HepG2 (cell line): ENCODE measurements around the gene CCDC18. TPM values are rescaled to one million over a fixed set of nuclear protein-coding genes. Genes with fewer than 3 reads are reported as not detected.
A peak's percentile ranks its signal among the peaks of the same experiment; 100 is the strongest.

Source experiments
- ARID5B ChIP-seq: IDR thresholded peaks from 2 replicates; pipeline ENCODE4 v1.4.0; 2020; ENCODE audit warnings: mild to moderate bottlenecking, missing genetic modification reagents
- ATM ChIP-seq: fragments of 450-650 bp; IDR thresholded peaks from 2 replicates; pipeline ENCODE4 v1.7.1; 2017; ENCODE audit warnings: mild to moderate bottlenecking, borderline replicate concordance
- BCL6 ChIP-seq: IDR thresholded peaks from 2 replicates; pipeline ENCODE4 v1.6.1; 2016; ENCODE audit warnings: missing genetic modification reagents, missing compliant biosample characterization
- BRCA1 ChIP-seq: sonication (generic); formaldehyde crosslinking; IDR thresholded peaks from 2 replicates; pipeline ENCODE4 v1.4.0; 2020; ENCODE audit warnings: missing genetic modification reagents
- CREB3 ChIP-seq: sonication (generic); formaldehyde crosslinking; IDR thresholded peaks from 2 replicates; pipeline ENCODE4 v1.5.0; 2020; ENCODE audit warnings: missing genetic modification reagents
- CREM ChIP-seq, 2 experiments: sonication (generic) in 1 of 2; formaldehyde crosslinking in 1 of 2; IDR thresholded peaks; 2 replicates each; pipeline versions ENCODE4 v1.4.0 to v1.6.1; 2016 to 2020; ENCODE audit warnings: antibody characterized with exemption in 1 of 2, mild to moderate bottlenecking in 1 of 2, missing genetic modification reagents in 1 of 2
- FOSL2 ChIP-seq: sonication (generic); formaldehyde crosslinking; IDR thresholded peaks from 2 replicates; pipeline ENCODE4 v1.4.0; 2020; ENCODE audit warnings: missing genetic modification reagents
- IKZF5 ChIP-seq: IDR thresholded peaks from 2 replicates; pipeline ENCODE4 v1.6.1; 2018; ENCODE audit warnings: missing genetic modification reagents, mild to moderate bottlenecking, missing compliant biosample characterization
- KLF16 ChIP-seq, 2 experiments: sonication (generic) in 1 of 2; formaldehyde crosslinking in 1 of 2; IDR thresholded peaks; 2 replicates each; pipeline versions ENCODE4 v1.6.1 to v1.8.0; 2016 to 2023; ENCODE audit warnings: missing genetic modification reagents in 2 of 2, missing compliant biosample characterization in 1 of 2
- MAFF ChIP-seq: IDR thresholded peaks from 2 replicates; pipeline ENCODE4 v1.6.1; 2011; ENCODE audit warnings: low read depth, low read length, improper control_type of control experiment
- MBD4 ChIP-seq: IDR thresholded peaks from 2 replicates; pipeline ENCODE4 v1.6.1; 2012; ENCODE audit warnings: low read length, inconsistent platforms, borderline replicate concordance
- MLX ChIP-seq: IDR thresholded peaks from 2 replicates; pipeline ENCODE4 v1.6.1; 2016
- MTA3 ChIP-seq: sonication (generic); formaldehyde crosslinking; IDR thresholded peaks from 2 replicates; pipeline ENCODE4 v1.4.0; 2020; ENCODE audit warnings: missing genetic modification reagents
- PITX1 ChIP-seq: sonication (generic); formaldehyde crosslinking; IDR thresholded peaks from 2 replicates; pipeline ENCODE4 v1.5.1; 2020; ENCODE audit warnings: mild to moderate bottlenecking, missing genetic modification reagents
- RARA ChIP-seq: IDR thresholded peaks from 2 replicates; pipeline ENCODE4 v1.6.1; 2016; ENCODE audit warnings: missing genetic modification reagents, missing compliant biosample characterization
- RXRB ChIP-seq: IDR thresholded peaks from 2 replicates; pipeline ENCODE4 v1.6.1; 2016; ENCODE audit warnings: borderline replicate concordance, missing genetic modification reagents, missing compliant biosample characterization
- STAG1 ChIP-seq: sonication (generic); formaldehyde crosslinking; IDR thresholded peaks from 2 replicates; pipeline ENCODE4 v1.4.0; 2020; ENCODE audit warnings: missing genetic modification reagents
- SUZ12 ChIP-seq: fragments of 150-350 bp; IDR thresholded peaks from 2 replicates; pipeline ENCODE4 v1.6.1; 2014; ENCODE audit warnings: low read depth, low read length
- TFDP1 ChIP-seq: IDR thresholded peaks from 2 replicates; pipeline ENCODE4 v1.6.1; 2016; ENCODE audit warnings: missing compliant biosample characterization, missing genetic modification reagents, borderline replicate concordance
- ZMYM2 ChIP-seq: sonication (generic); formaldehyde crosslinking; IDR thresholded peaks from 2 replicates; pipeline ENCODE4 v1.8.0; 2022; ENCODE audit warnings: mild to moderate bottlenecking, missing genetic modification reagents
- ZNF17 ChIP-seq: sonication (generic); formaldehyde crosslinking; IDR thresholded peaks from 2 replicates; pipeline ENCODE4 v1.5.0; 2020; ENCODE audit warnings: mild to moderate bottlenecking, missing genetic modification reagents
- ZNF230 ChIP-seq: sonication (generic); formaldehyde crosslinking; IDR thresholded peaks from 2 replicates; pipeline ENCODE4 v1.4.0; 2020; ENCODE audit warnings: mild to moderate bottlenecking, missing genetic modification reagents
- ZNF232 ChIP-seq: sonication (generic); formaldehyde crosslinking; IDR thresholded peaks from 2 replicates; pipeline ENCODE4 v1.4.0; 2020; ENCODE audit warnings: missing genetic modification reagents, borderline replicate concordance
- ZNF570 ChIP-seq: sonication (generic); formaldehyde crosslinking; IDR thresholded peaks from 2 replicates; pipeline ENCODE4 v1.4.0; 2020; ENCODE audit warnings: mild to moderate bottlenecking, missing genetic modification reagents, borderline replicate concordance
- ZNF850 ChIP-seq: sonication (generic); formaldehyde crosslinking; conservative IDR thresholded peaks from 2 replicates; pipeline ENCODE4 v1.9.0; 2021; ENCODE audit warnings: mild to moderate bottlenecking, missing genetic modification reagents
- polyA plus RNA-seq, 8 experiments: library from polyadenylated mRNA; depleted of rRNA in 3 of 8; stranded (reverse) in 7 of 8; unstranded in 1 of 8; fragments of >200 nt; fragmentation: Illumina TruSeq in 4 of 8; extraction: Trizol in 4 of 8; gene quantifications; 2 replicates each; pipeline versions ENCODE4 v1.2.1 to v1.2.3, GENCODE V29; 2011 to 2016; ENCODE audit warnings: low read depth in 4 of 8, missing spikeins in 1 of 8, mixed read lengths in 1 of 8; ENCODE audit not compliant: insufficient read depth in 1 of 8
- total RNA-seq, 5 experiments: library from RNA; depleted of rRNA; stranded (reverse); fragments of >200 nt; fragmentation: Illumina TruSeq; extraction: Trizol; gene quantifications; 2 replicates each; pipeline ENCODE4 v1.2.3, GENCODE V29; 2016; ENCODE audit warnings: low read depth in 1 of 5

Gene CCDC18
- total and polyA plus RNA-seq, 2 of the 13 experiments (the other 11 are each of a cell fraction or from before 2014, with no cell fraction given), result 1.9 to 18.4 TPM

GRCh38 chr1:93221913-93222312 is 41.4 kb downstream of the CCDC18 start (continued):
- TF ChIP-seq TFDP1 (CRISPR knock-in tag), result no peak
- TF ChIP-seq ZNF232 (CRISPR knock-in tag), result no peak
- no peak for TF ChIP-seq BRCA1 (CRISPR knock-in tag)
- TF ChIP-seq MTA3 (CRISPR knock-in tag), result no peak
- no peak for TF ChIP-seq ZNF230 (CRISPR knock-in tag)
- 0 out of 2 replicates have a peak, but pooled peaks have one; percentile 44 for TF ChIP-seq ZMYM2 (CRISPR knock-in tag)
- TF ChIP-seq CREM (IDR thresholded peaks at IDR 0.05), result peak; percentile 41; the same call in 1 of the 2 replicates
- TF ChIP-seq CREM (CRISPR knock-in tag; IDR thresholded peaks at IDR 0.05), result no peak
- TF ChIP-seq RARA (CRISPR knock-in tag), result peak; percentile 80
- TF ChIP-seq STAG1 (CRISPR knock-in tag), result no peak
- no peak for TF ChIP-seq ZNF17 (CRISPR knock-in tag)
- no peak for TF ChIP-seq ZNF570 (CRISPR knock-in tag)
- peak; percentile 70 for TF ChIP-seq FOSL2
- TF ChIP-seq MAFF, result no peak
- 0 out of 4 replicates have a peak, but pooled peaks of 1 of the 2 experiments have one; percentile 33 for TF ChIP-seq KLF16 (CRISPR knock-in tag; IDR thresholded peaks at IDR 0.05)
- TF ChIP-seq ARID5B, result peak; percentile 92
- TF ChIP-seq CREB3 (CRISPR knock-in tag), result no peak
- TF ChIP-seq ZNF850, result no peak
- TF ChIP-seq PITX1 (CRISPR knock-in tag), result peak; percentile 95
- peak; percentile 80; the same call in 1 of the 2 replicates for TF ChIP-seq RXRB (CRISPR knock-in tag)
- peak; percentile 96 for TF ChIP-seq MLX (CRISPR knock-in tag)
- peak; percentile 61; the same call in 1 of the 2 replicates for TF ChIP-seq IKZF5 (CRISPR knock-in tag)
- TF ChIP-seq MBD4, result no peak
- TF ChIP-seq ATM, result no peak
- no peak for TF ChIP-seq SUZ12
- peak; percentile 65 for TF ChIP-seq BCL6 (CRISPR knock-in tag)
